Chondrocyte (in vitro differentiated cells): Measurements from ENCODE around the gene RHD. TPM values are rescaled to one million over a fixed set of nuclear protein-coding genes. Genes with fewer than 3 reads are reported as not detected.

Experiments used
- DNase-seq: peaks from one replicate; pipeline ENCODE4 v3.0.0; 2021; ENCODE audit warnings: mixed read lengths, low spot score
- H3K27ac Mint-ChIP-seq: one replicate; pipeline ENCODE4 v1.8.0; 2021; ENCODE audit warnings: mild to moderate bottlenecking, moderate library complexity, mixed read lengths; ENCODE audit not compliant: unreplicated experiment
- H3K27me3 Mint-ChIP-seq: 2 replicates; pipeline ENCODE4 v1.8.0; 2021; ENCODE audit warnings: low read depth, mixed read lengths
- H3K36me3 Mint-ChIP-seq: 2 replicates; pipeline ENCODE4 v1.8.0; 2021; ENCODE audit warnings: low read depth, mixed read lengths
- H3K4me1 Mint-ChIP-seq: 2 replicates; pipeline ENCODE4 v1.8.0; 2021; ENCODE audit warnings: low read depth, mild to moderate bottlenecking, mixed read lengths
- H3K4me3 Mint-ChIP-seq: one replicate; pipeline ENCODE4 v1.8.0; 2021; ENCODE audit warnings: mild to moderate bottlenecking, moderate library complexity, mixed read lengths; ENCODE audit not compliant: unreplicated experiment
- H3K9me3 Mint-ChIP-seq: 2 replicates; pipeline ENCODE4 v1.8.0; 2021; ENCODE audit warnings: low read depth, mixed read lengths
- total RNA-seq: library from RNA; stranded (reverse); gene quantifications from 3 replicates; pipeline ENCODE4 v1.2.1, GENCODE V29; 2021
- TF ChIP-seq, protein P1 (sequence below): fragments of 200-600 bp; sonication (generic); IDR thresholded peaks from 2 replicates; pipeline ENCODE4 v1.5.0; 2021; ENCODE audit warnings: antibody characterized with exemption, mild to moderate bottlenecking, moderate library complexity

The RHD gene
- total RNA-seq, 1 donor from 2014 or later = not detected

- Mint-ChIP-seq H3K36me3 (peaks cover 12% of the 10 kb centered on the region), H3K4me1 (peaks cover 22% of the 10 kb centered on the region), H3K9me3 (no peaks in the 10 kb centered on the region), H3K4me3 (no peak overlapping the region), H3K27me3 (no peaks in the 10 kb centered on the region), H3K27ac (no peak overlapping the region)
- no peak for DNase-seq
- TF ChIP-seq, protein P1, sequence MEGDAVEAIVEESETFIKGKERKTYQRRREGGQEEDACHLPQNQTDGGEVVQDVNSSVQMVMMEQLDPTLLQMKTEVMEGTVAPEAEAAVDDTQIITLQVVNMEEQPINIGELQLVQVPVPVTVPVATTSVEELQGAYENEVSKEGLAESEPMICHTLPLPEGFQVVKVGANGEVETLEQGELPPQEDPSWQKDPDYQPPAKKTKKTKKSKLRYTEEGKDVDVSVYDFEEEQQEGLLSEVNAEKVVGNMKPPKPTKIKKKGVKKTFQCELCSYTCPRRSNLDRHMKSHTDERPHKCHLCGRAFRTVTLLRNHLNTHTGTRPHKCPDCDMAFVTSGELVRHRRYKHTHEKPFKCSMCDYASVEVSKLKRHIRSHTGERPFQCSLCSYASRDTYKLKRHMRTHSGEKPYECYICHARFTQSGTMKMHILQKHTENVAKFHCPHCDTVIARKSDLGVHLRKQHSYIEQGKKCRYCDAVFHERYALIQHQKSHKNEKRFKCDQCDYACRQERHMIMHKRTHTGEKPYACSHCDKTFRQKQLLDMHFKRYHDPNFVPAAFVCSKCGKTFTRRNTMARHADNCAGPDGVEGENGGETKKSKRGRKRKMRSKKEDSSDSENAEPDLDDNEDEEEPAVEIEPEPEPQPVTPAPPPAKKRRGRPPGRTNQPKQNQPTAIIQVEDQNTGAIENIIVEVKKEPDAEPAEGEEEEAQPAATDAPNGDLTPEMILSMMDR = no peak
These were observed 75.2 kb downstream of the RHD start for GRCh38 chr1:25347556-25347955.

DNA sequence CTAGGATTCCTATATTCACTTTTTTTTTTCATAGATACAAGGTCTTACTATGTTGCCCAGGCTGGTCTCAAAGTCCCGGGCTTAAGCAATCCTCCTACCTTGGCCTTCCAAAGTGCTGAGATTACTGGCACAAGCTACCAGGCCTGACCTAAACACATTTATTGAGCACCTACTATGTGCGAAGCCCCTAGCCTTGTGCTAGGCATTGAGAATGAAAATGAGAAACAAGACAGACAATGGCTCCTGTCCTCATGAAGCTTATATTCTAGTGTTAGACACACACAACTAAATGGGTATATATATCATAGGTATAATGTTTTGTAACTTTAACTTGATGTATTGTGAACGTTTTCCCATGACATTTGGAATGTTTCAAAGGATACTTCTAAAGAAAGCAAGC, 77.3 kb downstream of the RHD start:
- TF ChIP-seq, protein P1 = no peak
- Mint-ChIP-seq H3K27ac (no peak overlapping the region), H3K4me3 (no peak overlapping the region), H3K4me1 (peaks cover 4% of the 10 kb centered on the region), H3K9me3 (no peaks in the 10 kb centered on the region), H3K27me3 (no peaks in the 10 kb centered on the region), H3K36me3 (peaks cover 15% of the 10 kb centered on the region)
- DNase-seq = no peak

GRCh38 chr1:25355841-25356395, 83.6 kb downstream of the RHD start:
- Mint-ChIP-seq H3K4me3 (no peak overlapping the region), H3K36me3 (peaks cover 31% of the 10 kb centered on the region), H3K4me1 (peaks cover 4% of the 10 kb centered on the region), H3K27me3 (no peaks in the 10 kb centered on the region), H3K27ac (no peak overlapping the region), H3K9me3 (no peaks in the 10 kb centered on the region)
- no peak for DNase-seq
- TF ChIP-seq, protein P1 = no peak

- Mint-ChIP-seq H3K27ac (no peak overlapping the region), H3K9me3 (peaks cover 2% of the 10 kb centered on the region), H3K4me1 (peaks cover 10% of the 10 kb centered on the region), H3K36me3 (peaks cover 36% of the 10 kb centered on the region), H3K4me3 (no peak overlapping the region), H3K27me3 (no peaks in the 10 kb centered on the region)
- no peak for DNase-seq
- TF ChIP-seq, protein P1 = no peak
These were observed 84.1 kb downstream of the RHD start for GRCh38 chr1:25356441-25356840.

GRCh38 chr1:25356848-25357247, 84.5 kb downstream of the RHD start:
- Mint-ChIP-seq H3K4me3 (no peak overlapping the region), H3K27ac (no peak overlapping the region), H3K4me1 (peaks cover 13% of the 10 kb centered on the region), H3K9me3 (peaks cover 2% of the 10 kb centered on the region), H3K36me3 (peaks cover 40% of the 10 kb centered on the region), H3K27me3 (no peaks in the 10 kb centered on the region)
- TF ChIP-seq, protein P1 = no peak
- no peak for DNase-seq
